Mucosa of descending colon (tissue), 3 donors: ENCODE measurements around the gene NKD2. TPM values are rescaled to one million over a fixed set of nuclear protein-coding genes. Genes with fewer than 3 reads are reported as not detected.

Source experiments
- ATAC-seq: fragments of 200-7000 bp; cut with Tn5 transposase; one replicate; pipeline ENCODE4 v1.9.1; 2020; ENCODE audit warnings: mild to moderate bottlenecking, moderate library complexity
- DNase-seq, 3 donors: peaks; one replicate each; pipeline ENCODE4 v3.0.0-alpha.2; 2020
- H3K36me3 ChIP-seq: fragments of 200-600 bp; one replicate; pipeline ENCODE4 v1.8.0; 2021; ENCODE audit warnings: low read depth, mild to moderate bottlenecking
- H3K4me1 ChIP-seq: fragments of 200-600 bp; one replicate; pipeline ENCODE4 v1.8.0; 2021; ENCODE audit warnings: low read depth, mild to moderate bottlenecking
- H3K4me3 ChIP-seq: fragments of 200-600 bp; one replicate; pipeline ENCODE4 v1.8.0; 2021; ENCODE audit warnings: mild to moderate bottlenecking
- H3K9me3 ChIP-seq: fragments of 200-600 bp; one replicate; pipeline ENCODE4 v1.8.0; 2021; ENCODE audit warnings: mild to moderate bottlenecking
- CTCF ChIP-seq: fragments of 200-600 bp; IDR thresholded peaks from one replicate; pipeline ENCODE4 v1.8.0; 2022; ENCODE audit warnings: antibody characterized with exemption, mild to moderate bottlenecking
- intact Hi-C, 2 donors: fragments of 100-400 bp; cut with DNase I in 1 of 2; cut with micrococcal nuclease in 1 of 2; formaldehyde crosslinking; loops; one replicate each; pipeline versions ENCODE4 v1.11.0 to v1.11.1; 2022; cut with DNase I, micrococcal nuclease
- total RNA-seq, 3 donors: library from RNA; stranded (reverse); fragmentation: NEBNext Ultra II Directional in 2 of 3; extraction: Animal tissue kit (Norgen Biotek cat#: 25700) in 2 of 3; gene quantifications; one replicate each; pipeline versions ENCODE4 v1.2.1 to v1.2.4, GENCODE V29; 2021 to 2023
- donor health status: DM: no; HTN: no; CAD: no; lungs with moderate emphysema.
- donor health status: DM: no; HTN: no; CAD: no.
- donor health status: DM: no; HTN: yes; CAD: no.

The NKD2 gene
- total RNA-seq, 3 donors from 2014 or later = 0.93 to 3.7 (median 2.1) TPM

GRCh38 chr5:1039706-1040260, 31.2 kb downstream of the NKD2 start:
- no peaks in the 10 kb centered on the region for H3K9me3 ChIP-seq
- no peak overlapping the region for H3K4me3 ChIP-seq
- H3K36me3 ChIP-seq = no peaks in the 10 kb centered on the region
- no peak for TF ChIP-seq CTCF
- H3K4me1 ChIP-seq = no peaks in the 10 kb centered on the region
- ATAC-seq = no peak
- no peak for DNase-seq
- intact Hi-C loops = no loop called here

DNA sequence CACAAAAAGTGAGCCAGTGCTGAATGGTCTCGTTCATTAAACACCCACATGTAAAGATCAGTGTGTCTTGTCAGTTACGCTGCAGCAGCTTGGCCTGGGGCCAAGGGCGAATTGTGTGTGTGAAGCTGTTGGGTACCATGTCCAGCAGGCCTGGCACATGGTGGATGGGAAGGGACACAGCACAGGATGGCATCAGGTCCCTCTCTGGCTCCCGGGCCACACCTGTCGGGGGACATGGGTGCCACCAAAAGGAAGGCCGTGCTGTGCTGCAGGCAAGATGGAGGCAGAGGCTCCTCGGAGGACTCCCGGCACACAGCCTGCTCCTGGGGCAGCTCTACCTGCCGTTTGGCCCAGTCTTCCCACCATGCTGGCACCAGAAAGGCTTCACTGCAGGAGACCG, 32.0 kb downstream of the NKD2 start:
- no peak for DNase-seq
- Histone ChIP-seq H3K4me1 (no peaks in the 10 kb centered on the region), H3K9me3 (no peaks in the 10 kb centered on the region), H3K4me3 (no peak overlapping the region), H3K36me3 (no peaks in the 10 kb centered on the region)
- no peak for ATAC-seq
- intact Hi-C loops = no loop called here
- no peak for TF ChIP-seq CTCF

DNA sequence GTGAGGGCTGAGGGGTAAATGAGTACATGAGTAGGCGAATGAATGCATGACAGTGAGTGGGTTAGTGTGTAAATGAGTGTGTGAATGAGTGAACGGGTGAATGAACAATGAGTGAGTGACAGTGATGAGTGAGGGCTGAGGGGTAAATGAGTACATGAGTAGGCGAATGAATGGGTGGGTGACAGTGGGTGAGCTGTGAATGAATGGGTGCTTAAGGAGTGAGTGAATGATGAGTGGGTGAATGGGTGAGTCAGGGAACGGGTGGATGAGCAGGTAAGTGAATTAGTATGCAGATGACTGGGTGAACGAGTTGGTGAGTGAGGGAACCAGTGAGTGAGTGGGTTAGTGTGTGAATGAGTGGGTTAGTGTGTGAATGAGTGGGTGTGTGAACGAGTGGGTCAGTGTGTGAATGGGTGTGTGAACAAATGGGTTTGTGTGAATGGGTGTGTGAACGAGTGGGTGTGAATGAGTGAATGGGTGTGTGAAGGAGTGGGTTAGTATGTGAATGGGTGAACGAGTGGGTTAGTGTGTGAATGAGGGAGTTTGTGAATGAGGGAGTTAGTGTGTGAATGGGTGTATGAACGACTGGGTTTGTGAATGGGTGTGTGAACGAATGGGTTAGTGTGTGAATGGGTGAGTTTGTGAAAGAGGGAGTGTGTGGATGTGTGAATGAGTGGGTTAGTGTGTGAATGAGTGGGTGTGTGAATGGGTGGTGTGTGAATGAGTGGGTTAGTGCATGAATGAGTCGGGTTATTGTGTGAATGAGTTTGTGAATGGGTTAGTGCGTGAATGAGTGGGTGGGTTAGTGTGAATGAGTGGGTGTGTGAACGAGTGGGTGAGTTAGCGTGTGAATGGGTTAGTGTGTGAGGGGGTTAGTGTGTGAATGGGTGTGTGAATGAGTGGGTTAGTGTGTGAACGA, 32.9 kb downstream of the NKD2 start:
- H3K9me3 ChIP-seq = no peaks in the 10 kb centered on the region
- TF ChIP-seq CTCF = no peak
- intact Hi-C loops = no loop called here
- DNase-seq (no peak), ATAC-seq (no peak)
- no peak overlapping the region for H3K4me3 ChIP-seq
- H3K36me3 ChIP-seq = no peaks in the 10 kb centered on the region
- H3K4me1 ChIP-seq = no peaks in the 10 kb centered on the region

DNA sequence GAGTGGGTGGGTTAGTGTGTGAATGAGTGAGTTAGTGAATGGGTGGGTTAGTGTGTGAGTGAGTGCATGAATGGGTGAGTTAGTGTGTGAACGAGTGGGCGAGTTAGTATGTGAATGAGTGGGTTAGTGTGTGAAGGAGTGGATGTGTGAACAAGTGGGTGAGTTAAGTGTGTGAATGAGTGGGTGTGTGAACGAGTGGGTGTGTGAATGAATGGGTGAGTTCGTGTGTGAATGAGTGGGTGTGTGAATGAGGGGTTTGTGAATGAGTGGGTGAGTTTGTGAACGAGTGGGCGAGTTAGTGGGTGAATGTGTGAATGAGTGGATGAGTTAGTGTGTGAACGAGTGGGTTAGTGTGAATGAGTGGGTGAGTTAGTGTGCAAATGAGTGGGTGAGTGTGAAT, 34.0 kb downstream of the NKD2 start:
- no peaks in the 10 kb centered on the region for H3K36me3 ChIP-seq
- no peaks in the 10 kb centered on the region for H3K4me1 ChIP-seq
- no peak for TF ChIP-seq CTCF
- ATAC-seq (no peak), DNase-seq (no peak)
- intact Hi-C loops = no loop called here
- no peak overlapping the region for H3K4me3 ChIP-seq
- H3K9me3 ChIP-seq = no peaks in the 10 kb centered on the region

DNA sequence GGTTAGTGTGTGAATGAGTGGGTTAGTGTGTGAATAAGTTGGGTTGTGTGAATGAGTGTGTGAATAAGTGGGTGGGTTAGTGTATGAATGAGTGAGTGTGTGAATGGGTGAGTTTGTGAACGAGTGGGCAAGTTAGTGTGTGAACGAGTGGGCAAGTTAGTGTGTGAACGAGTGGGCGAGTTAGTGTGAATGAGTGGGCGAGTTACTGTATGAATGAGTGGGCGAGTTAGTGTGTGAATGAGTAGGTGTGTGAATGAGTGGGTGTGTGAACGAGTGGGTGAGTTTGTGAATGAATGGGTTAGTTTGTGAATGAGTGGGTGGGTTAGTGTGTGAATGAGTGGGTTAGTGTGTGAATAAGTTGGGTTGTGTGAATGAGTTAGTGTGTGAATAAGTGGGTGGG, 34.7 kb downstream of the NKD2 start:
- ATAC-seq (no peak), DNase-seq (no peak)
- no peaks in the 10 kb centered on the region for H3K9me3 ChIP-seq
- H3K4me3 ChIP-seq = no peak overlapping the region
- intact Hi-C loops = no loop called here
- H3K36me3 ChIP-seq = no peaks in the 10 kb centered on the region
- no peak for TF ChIP-seq CTCF
- H3K4me1 ChIP-seq = no peaks in the 10 kb centered on the region
